Dermis microvascular lymphatic vessel endothelial cell (primary cell): ENCODE data around the gene PPHLN1. TPM values are rescaled to one million over a fixed set of nuclear protein-coding genes. Genes with fewer than 3 reads are reported as not detected.

Experiments used
- DNase-seq, 2 donors: peaks; one replicate each; pipeline versions ENCODE4 v3.0.0 to v3.0.0-alpha.2; 2010; ENCODE audit warnings: low read depth in 2 of 2
- total RNA-seq: library from RNA; depleted of rRNA; stranded (reverse); fragments of >200 nt; gene quantifications from 2 replicates; pipeline ENCODE4 v1.2.1, GENCODE V29; 2014

Gene PPHLN1
- total RNA-seq = 46.7 and 57.6 TPM in 2 replicates

GRCh38 chr12:42325653-42326474, at the start of gene PPHLN1, which contains the start of gene ZCRB1:
PPHLN1 (plus strand) TSS chr12:42326167; CDS start chr12:42335903, 9,736 bp downstream.
ZCRB1 (minus strand) TSS chr12:42326094; CDS start chr12:42324102, 1,992 bp downstream.
- DNase-seq = peak; percentile 49 to 81

DNA sequence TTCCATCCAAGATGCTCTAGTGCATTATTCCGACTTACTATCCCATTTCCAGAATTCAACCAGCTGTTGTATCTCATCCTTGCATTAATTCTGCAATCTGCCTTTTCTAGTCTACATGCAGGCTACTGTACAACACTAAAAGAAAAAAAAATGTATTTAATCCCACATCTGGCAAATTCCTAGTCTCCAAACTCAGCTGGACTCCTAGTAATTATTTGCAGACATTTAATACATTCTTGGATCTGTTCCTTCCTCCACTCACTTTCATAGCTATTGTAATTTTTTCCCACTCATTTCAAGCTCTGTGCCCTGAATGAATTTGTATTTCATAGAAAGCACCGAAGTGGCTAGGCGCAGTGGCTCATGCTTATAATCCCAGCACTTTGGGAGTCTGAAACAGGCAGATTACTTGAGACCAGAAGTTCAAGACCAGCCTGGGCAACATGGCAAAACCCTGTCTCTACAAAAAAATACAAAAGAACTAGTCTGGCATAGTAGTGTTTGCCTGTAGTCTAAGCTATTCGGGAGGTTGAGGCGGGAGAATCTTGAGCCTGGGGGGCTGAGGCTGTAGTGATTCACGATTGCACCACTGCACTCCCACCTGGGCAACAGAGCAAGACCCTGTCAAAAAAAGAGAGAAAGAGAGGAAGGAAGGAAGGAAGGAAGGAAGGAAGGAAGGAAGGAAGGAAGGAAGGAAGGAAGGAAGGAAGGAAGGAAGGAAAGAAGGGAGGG, 48.4 kb upstream of the PPHLN1 start:
- DNase-seq = no peak

- DNase-seq = no peak
These were observed 47.8 kb upstream of the PPHLN1 start for GRCh38 chr12:42278128-42278510.

DNA sequence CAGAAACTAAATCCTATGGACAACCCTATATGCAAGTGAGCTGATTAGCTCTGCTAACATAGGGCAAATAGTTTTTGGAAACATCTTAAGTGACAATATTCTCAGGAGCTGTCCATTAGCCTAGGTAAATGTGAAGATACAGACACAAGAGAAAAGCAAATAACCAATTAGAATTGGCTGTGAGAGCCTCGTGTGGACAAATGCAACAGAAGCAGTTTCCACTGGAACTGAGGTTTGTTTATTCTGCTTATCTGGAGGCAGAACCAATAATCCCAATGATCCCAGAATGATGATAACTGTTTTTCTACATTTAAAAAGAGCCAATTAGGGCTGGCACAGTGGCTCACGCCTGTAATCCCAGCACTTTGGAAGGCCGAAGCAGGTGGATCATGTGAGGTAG, 44.7 kb upstream of the PPHLN1 start:
- DNase-seq = no peak

- no peak for DNase-seq
These were observed 44.1 kb upstream of the PPHLN1 start for GRCh38 chr12:42281844-42282243.

GRCh38 chr12:42282294-42282693, 43.7 kb upstream of the PPHLN1 start:
- no peak for DNase-seq

DNA sequence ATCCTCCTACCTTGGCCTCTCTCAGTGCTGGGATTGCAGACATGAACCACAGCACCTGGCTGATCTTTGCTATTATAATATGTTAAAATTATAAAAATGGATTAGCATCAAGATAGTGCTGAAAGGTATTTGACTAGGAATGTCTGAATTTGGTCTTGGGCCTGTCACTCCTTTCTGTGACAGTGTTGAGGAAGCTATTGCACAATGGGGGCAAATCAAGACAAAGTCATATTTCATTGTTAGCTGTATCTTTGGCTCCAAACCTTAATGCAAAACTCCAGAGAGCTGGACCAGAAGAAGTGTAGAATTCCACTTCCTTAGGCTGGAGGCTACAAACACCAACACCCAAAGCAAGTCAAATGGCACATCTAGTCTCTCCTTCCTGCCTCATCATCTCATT, 42.2 kb upstream of the PPHLN1 start:
- DNase-seq = no peak

DNA sequence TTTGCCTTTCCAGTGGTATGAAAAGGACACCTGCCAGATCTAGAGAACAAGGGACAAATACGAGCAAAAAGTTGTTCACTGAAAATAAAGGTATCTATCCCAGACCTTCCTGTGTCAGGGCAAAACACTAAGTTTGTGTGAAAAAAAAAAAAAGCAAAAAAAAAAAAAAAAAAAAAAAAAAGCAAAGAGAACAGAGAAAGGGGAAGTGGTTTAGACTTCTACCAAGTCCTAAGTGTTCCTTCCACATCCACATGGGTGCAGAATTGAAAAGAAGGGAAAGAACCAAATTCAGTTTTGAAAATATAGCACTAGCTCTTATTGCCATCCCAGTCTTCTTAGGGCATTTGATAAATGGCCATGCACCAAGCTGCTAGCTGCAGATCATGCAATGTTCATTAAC, 41.8 kb upstream of the PPHLN1 start:
- no peak for DNase-seq

GRCh38 chr12:42284876-42285275, 41.1 kb upstream of the PPHLN1 start:
- no peak for DNase-seq

- no peak for DNase-seq
These were observed 40.5 kb upstream of the PPHLN1 start for GRCh38 chr12:42285431-42285830.

- DNase-seq = no peak
These were observed 39.2 kb upstream of the PPHLN1 start for GRCh38 chr12:42286741-42287140.

- DNase-seq = no peak
These were observed 37.4 kb upstream of the PPHLN1 start for GRCh38 chr12:42288544-42288943.

- DNase-seq = no peak
These were observed 34.3 kb upstream of the PPHLN1 start for GRCh38 chr12:42291680-42292079.

- DNase-seq = peak in 1 of 2 donors; percentile 31
These were observed 29.4 kb upstream of the PPHLN1 start for GRCh38 chr12:42296503-42297109.

DNA sequence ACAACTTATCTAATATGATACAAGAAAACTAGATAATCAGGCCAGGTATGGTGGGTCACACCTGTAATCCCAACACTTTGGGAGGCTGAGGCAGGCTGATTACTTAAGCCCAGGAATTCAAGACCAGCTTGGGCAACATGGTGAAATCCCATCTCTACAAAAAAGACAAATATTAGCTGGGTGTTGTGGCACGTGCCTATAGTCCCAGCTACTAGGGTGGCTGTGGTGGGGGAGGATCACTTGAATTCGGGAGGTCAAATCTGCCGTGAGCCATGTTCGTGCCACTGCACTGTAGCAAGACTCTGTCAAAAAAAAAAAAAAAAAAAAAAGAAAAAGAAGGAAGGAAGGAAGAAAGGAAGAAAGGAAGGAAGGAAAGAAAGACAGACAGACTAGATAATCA, 27.1 kb upstream of the PPHLN1 start:
- no peak for DNase-seq

DNA sequence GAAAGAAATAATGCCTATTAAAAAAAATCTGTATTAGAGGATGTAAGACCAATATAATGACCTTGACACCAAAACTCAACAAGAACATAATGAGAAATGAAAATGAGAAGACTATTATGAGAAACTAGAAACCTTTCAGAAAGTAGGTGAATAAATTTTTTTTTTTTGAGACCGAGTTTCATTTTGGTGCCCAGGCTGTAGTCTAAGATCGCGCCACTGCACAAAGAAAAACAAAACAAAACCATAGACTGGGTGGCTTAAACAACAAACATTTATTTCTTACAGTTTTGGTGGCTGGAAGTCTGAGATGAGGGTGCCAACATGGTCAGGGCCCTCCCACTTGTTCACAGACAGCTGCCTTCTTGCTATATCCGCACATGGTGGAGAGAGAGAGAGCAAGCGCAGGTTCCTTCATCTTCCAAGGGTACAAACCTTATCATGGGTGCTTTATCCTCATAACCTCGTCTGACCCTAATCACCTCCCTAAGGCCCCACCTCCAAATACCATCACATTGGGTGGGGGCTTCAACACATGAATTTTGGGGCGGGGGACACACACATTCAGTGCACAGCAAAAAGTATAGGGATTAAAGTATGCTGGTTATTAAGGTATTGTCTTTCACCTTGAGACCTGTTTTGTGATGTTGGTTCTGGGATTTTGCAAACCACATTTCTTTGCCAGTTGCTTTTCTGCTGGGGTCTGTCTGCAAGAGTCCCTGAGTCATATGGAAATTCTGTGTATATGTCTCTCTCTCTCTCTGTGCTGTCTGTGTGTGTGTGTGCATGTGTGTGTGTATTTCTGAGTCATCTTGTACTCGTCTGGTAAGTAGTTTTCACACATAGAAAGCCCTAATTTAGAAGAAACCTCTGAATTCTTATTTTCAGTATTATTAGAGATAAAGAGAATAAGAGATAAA, 26.3 kb upstream of the PPHLN1 start:
- DNase-seq = peak in 1 of 2 donors; percentile 16

- DNase-seq = no peak
These were observed 19.7 kb upstream of the PPHLN1 start for GRCh38 chr12:42306297-42306696.

- DNase-seq = no peak
These were observed 17.6 kb upstream of the PPHLN1 start for GRCh38 chr12:42308390-42308789.

- no peak for DNase-seq
These were observed 16.0 kb upstream of the PPHLN1 start for GRCh38 chr12:42309996-42310395.

GRCh38 chr12:42315108-42315507, 10.9 kb upstream of the PPHLN1 start:
- peak; percentile 29 to 37 for DNase-seq

DNA sequence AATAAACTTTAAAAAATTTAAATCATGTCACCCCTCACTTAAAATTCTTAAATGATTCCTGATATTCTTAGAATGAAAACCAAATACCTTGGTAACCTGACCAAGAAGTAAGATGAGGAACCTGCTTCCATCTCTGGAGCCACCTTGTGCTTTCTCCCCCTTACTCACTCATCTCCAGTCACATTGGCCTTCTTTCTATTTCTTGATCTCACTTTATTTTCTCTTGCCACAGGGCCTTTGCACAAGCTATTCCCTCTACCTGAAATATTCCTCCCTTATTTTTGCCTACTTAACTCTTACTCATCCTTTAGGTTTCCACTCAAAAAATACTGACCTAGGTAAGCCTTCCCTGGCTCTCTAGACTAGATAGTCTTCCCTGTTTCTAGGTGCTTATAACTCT, 5.2 kb upstream of the PPHLN1 start:
- DNase-seq = no peak
